HG02970 (cell line): ENCODE results near the gene CTCFL.
"Not testable (repeated sequence)": the region's sequence is repeated elsewhere in the genome, so short reads cannot be mapped to it uniquely, and the experiment has no call there.

Experiments
- ATAC-seq: cut with Tn5 transposase; IDR thresholded peaks from one replicate; pipeline ENCODE4 v1.9.1; 2021; ENCODE audit warnings: mild to moderate bottlenecking, moderate library complexity, moderate number of reproducible peaks; ENCODE audit not compliant: unreplicated experiment, low FRiP score

The CTCFL gene

DNA sequence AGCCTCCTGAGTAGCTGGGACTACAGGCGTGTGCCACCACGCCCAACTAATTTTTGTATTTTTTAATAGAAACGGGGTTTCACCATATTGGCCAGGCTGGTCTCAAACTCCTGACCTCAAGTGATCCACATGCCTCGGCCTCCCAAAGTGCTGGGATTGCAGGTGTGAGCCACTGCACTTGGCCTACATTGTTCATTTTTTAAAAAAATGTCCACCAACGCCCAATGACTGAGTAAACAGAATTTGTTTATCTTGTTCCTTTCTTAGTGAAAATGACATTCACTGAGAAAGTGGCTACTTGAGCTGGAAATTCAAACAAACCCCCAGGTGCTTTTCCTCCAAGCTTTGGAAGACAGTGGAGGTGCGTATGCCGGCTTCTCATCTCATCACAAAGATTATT, 13.2 kb downstream of the CTCFL start:
- ATAC-seq: not testable (repeated sequence)

DNA sequence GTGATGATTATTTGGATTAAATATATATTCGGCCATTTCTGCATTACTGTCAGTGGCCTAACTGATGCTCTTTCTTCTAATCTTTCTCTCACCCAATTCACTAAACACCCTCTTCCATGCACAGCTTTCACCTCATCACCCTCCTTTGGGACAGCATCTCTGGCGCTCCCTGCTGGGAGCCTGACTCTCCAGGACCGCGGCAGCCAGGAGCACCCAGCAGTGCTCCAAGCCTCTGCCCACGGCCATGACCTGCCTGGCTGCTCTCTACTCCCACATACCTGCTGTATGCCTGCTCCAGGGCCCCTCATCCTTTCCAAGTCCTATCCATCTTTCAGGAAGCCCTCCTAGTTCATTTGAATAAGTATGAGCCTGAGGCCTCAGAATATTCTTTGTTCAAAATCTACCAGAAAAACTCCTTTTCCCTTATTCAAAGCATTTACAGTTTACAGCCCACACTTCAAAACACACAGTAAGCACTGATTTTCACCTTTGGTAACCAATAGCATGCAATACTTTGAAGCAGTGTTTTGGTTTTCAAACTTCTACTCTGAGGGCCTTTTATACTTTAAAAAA, 15.2 kb downstream of the CTCFL start:
- ATAC-seq: no peak

DNA sequence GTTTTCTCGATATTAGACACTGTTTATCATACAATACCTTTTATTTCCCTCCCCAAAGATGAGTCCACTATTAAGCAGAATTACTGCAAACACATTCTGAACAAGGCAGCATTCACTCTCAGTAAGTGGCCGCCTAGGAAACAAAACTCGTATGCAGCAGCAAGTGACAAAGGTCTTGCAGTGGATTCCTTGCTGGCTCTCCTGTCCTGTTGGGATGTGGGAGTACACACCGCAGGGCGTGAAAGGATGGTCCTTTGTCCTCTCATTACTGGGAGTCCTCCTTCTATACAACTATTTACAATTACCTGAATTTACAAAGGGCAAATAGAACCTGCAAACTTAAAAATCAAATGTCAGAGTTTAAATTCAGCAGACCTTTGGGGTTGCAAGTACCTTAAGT, 16.1 kb downstream of the CTCFL start:
- ATAC-seq: no peak

DNA sequence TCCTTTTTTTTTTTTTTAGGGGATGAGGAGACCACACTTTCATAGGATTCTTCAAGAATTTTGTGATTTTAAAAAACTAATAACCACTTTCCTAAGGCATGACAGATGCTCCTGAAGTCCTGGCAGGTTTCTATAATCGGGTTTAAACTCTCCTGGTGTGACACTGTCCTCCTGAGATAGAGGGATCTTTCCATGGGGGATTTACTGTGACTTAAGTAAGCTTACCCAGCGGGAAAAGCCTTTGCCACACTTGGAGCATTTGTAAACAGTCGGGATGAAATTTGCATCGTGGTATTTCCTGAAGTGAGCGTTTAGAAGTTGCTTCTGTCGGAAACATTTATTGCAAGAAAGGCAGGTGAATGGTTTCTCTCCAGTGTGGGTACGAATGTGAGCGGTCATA, 16.6 kb downstream of the CTCFL start:
- ATAC-seq: no peak

DNA sequence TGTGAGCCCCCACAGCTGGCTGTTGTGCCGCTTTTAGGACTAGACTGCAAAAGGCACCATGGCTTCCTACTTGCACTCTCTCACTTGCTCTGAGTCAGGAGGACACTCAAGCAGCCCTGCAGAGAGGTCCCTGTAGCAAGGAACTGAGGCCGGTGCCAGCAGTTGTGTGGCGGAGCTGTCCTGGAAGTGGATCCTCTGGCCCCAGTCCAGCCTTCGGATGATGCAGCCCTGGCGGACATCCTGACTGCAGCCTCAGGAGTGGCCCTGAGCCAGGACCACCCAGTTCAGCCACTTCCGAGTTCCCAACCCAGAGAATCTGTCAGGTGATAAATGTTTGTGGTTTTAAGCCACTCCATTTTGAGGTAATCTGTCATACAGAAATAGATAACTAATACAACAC, 17.5 kb downstream of the CTCFL start:
- ATAC-seq: no peak

DNA sequence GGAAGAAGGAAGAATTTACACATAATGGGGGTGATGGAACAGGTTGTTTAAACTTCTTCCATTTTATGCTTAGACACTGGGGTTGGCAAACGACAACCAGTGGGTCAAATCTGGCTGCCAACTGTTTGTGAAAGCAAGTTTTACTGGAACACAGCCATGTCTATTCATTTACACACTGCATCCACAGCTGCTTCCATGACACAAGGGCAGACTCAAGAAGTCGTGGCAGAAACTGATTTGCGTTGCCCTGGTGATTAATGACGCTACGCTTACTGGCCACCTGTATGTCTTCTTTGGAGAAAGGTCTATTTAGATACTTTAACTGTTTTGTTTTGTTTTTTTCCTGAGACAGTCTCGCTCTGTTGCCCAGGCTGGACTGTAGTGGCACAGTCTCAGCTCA, 19.0 kb downstream of the CTCFL start:
- ATAC-seq: no peak

DNA sequence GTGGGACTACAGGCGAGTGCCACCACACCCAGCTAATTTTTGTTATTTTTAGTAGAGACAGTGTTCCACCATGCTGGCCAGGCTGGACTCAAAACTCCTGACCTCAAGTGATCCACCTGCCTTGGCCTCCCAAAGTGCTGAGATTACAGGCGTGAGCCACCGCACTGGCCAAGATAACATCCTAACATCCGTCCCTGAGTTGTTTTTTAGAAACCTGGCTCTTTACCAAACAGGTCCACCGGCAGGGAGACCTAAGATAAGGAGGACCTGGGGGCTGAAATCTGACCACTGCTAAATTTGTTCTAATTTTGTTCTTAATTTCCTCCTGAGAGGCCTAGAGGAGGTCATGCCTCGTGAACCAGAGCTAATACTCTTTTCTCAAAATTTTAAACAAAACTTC, 20.5 kb downstream of the CTCFL start:
- no peak for ATAC-seq

DNA sequence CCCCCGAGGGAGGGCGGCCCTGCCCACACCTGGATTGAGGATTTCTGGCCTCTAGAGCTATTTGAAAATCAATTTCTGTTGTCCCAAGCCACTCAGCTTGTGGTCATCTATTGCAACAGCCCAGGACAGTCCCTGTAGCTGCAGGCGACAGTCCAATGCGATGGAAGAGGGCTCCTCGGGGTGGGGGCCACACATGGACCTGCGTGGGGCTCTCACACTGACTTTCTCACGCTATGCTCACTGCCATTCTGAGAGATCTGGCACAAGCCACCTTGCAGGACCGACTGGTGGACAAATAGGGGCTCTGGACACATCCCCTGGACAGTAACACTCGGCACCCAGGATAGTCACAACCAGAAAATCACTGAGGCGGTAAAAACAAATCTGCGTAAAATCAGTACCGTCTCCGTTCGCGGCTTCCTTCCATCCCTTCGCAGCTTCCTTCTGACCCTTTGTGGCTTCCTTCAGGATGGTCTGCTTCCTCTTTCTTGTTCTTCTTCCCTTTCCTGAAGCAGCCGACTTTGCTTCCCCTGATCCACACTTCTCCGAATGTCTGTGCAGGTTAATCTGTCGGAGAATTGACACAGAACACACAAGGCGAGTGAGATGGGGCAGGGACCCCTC, 21.8 kb downstream of the CTCFL start:
- ATAC-seq: no peak

DNA sequence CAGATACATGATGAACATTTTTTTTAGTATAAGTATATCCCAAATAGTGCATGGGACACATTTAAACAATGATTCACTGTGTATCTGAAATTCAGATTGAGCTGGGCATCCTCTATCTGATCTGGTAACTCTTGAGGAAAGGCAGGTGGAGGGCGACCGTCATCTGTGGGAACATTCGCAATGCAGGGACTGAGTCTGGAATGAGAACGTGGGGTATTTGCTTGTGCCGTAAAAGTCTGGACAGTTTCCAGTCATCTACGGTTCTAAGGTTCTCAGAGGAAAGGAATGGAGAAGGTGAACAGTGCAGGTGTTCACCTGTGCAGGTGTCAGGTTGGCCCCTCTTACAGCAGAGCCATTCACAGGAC, 22.6 kb downstream of the CTCFL start:
- ATAC-seq: no peak

DNA sequence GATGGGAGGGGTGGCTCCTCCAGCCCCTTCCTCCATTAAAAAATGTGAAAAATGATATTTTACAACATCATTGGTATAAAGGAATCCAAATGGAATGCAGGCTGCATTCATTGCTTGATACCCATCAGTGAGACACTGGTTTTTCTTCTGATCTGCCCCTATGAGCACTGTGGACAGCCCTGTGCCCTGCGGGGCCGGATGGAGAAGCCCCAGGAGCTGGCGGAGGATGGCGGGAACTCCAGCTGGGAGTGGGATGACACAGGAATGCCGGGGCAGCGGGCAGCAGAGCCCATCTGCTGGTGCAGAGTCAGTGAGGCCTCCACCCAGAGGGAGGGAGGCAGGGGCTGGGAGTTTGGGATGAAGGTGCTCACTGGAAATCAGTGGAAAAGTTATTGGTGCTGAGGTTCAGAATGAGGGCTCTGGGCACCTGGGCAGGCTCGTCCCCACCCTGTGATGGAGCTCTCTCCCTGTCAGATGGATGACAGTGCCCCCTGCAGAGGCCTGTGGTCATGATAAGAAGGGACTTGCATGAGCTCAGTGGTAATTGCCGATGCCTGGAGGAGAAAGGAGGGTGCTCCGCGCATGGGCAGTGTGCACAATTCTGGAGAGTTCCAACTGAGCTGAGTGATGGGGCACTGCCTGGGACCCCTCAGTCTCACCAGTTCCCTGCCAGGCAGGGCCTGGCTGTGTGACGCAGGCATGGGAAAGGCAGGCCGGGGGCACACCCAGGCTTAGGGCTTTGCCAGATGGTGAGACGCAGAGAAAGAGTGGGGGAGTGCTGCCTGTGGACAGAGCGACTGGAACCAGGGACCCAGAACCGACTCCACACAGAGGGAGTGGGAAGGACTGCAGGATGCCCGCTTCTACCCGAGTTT, 23.2 kb downstream of the CTCFL start:
- no peak for ATAC-seq

DNA sequence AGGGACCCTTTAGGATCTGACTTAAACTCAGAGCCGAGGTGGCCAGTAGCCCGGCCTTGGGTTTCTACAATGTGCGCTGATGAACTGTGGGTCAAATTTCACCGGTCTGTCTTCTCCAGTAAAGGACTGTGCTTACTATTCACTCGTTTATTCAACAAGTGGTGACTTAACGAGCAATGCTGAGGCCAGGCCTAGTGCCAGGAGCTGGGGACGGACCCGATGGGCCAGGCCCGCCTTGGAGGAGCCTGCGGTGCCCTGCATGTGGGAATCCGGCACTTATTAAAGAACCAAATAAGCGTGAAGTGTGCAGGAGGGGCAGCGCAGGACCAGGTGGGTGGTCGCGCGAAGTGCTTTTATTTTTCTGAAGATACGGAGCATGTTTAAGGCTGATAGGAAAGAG, 24.0 kb downstream of the CTCFL start:
- no peak for ATAC-seq

DNA sequence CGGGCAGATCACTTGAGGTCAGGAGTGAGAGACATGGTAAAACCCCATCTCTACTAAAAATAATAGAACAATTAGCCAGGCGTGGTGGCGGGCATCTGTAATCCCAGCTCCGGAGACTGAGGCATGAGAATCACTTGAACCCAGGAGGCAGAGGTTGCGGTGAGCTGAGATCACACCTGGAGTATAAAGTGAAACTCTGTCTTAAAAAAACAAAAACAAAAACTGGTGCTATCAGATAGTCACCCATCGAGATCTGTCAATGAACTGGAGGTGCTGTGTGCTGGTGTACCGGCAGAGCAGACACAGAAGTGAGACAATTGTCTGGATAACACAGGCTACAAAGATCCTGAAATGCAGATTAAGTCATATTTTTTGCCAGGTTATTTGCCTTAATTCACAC, 24.7 kb downstream of the CTCFL start:
- no peak for ATAC-seq

DNA sequence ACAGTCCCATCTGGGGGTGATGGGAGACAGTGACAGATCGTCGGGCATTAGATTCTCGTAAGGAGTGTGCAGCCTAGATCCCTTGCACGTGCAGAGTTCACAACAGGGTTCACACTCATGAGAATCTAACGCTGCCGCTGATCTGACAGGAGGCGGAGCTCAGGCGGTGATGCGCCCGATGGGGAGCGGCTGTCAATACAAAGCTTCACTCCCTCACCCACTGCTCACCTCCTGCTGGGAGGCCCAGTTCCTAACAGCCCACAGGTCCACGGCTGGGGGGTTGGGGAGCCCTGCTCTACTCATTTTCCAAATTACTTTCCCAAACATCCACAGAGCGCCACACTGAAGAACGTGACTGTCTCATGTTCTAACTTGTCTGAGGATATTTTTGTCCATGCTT, 25.3 kb downstream of the CTCFL start:
- ATAC-seq: no peak

DNA sequence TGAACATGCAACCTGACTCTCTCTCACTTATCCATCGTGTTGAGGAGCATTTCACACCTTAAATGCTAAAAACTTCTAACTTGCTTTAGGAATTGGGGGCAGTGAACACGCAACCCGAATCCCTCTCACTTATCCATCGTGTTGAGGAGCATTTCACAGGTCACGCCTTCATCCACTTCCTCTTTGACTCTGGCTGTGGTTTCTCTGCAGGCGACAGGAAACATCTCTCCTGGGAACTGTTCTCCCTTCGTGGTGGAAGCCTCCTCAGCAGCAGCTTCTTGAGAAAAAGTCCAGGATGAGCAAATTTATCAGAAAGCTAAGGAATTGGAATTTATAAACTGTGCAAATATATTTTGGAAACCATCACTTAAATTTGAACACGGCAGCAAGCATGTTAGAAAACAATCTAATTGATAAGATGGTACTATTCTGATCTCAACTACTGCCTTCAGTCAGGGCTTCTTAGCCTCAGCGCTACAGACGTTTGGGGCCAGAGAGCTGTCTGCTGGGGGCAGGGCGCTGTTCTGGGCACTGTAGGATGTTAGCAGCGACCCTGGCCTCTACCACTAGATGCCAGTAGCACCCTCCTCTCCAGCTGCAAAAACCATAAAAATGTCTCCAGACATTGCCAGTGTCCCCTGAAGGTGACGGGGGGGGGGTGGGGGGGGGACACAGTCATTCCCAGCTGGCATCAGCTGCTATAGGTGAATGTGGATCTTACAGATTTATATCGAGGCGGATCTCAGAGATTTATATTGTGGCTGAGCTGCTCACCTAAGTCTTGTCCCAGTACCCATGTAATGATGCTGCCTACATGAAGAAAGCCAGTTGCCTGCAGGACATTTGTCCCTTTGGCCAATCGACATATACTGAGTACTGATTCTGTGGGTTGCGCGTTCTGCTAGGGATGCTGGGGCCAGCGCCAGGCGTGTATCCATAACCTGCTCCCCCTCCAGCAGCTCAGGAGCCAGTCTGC, 26.2 kb downstream of the CTCFL start:
- no peak for ATAC-seq

DNA sequence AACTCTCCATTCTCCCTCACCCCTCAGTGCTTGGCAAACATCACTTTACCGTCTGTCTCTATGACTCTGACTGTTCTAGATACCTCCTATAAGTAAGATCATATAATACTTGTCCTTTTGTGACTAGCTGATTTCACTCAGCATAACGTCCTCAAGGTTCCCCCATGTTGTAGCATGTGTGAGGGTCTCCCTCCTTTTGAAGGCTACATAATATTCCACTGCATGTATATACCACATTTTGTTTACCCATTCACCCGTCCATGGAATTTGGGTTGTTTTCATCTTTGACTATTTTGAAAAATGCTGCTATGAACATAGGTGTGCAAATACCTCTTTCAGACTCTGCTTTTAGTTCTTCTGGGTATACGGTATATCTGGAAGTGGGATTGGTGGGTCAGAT, 28.3 kb downstream of the CTCFL start:
- no peak for ATAC-seq

DNA sequence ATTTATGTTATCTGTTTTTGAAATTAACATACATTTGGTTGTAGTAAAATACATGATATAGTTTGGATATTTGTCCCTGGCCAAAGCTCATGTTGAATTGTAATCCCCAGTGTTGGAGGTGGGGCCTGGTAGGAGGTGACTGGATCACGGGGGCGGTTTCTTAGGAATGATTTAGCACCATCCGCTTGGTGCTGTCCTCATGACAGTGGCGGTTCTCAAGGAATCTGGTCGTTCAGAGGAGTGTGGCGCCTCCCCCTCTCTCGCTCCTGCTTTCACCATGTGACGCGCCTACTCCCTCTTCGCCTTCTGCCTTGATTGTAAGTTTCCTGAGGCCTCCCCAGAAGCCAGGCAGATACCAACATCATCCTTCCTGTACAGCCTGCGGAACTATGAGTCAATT, 29.0 kb downstream of the CTCFL start:
- ATAC-seq: no peak

DNA sequence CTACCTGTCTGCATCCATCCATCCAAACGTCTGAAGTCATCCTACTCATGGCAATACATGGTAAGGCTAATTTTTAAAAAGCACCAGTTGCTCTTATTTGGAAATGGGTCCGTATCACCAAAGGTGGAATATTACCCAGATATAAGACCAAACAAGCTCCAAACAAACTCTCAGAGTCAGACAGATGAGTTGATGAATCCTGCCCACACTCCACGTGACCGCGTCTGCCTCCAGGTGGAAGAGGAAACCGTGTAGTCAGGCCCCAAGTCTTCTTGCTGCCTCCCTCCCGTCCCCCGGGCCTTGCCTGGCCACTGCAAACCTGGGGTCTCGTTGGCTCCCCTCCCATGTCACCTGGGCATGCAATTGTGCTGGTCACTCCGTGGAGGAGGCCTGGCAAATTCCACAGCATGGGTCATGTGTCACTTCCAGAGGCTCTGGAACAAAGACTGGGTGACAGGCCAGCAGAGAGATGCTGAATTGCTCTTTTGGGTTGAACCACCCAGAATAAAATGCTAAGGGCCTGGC, 31.8 kb downstream of the CTCFL start:
- ATAC-seq: no peak

DNA sequence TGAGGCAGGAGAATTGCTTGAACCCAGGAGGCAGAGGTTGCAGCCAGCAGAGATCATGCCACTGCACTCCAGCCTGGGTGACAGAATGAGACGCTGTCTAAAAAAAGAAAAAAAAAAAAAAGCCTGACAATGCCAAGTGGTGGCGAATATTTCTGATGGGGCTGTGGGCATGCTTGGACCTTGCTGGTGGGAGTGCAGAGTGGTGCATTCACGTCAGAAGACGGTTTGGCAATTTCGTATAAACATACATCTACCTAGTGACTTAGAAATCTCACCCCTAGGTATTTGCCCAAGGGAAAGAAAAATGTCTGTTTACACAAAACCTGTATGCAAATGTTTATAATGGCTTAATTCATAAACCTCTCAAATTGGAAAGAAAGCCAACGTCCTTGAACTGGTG, 33.6 kb downstream of the CTCFL start:
- no peak for ATAC-seq

DNA sequence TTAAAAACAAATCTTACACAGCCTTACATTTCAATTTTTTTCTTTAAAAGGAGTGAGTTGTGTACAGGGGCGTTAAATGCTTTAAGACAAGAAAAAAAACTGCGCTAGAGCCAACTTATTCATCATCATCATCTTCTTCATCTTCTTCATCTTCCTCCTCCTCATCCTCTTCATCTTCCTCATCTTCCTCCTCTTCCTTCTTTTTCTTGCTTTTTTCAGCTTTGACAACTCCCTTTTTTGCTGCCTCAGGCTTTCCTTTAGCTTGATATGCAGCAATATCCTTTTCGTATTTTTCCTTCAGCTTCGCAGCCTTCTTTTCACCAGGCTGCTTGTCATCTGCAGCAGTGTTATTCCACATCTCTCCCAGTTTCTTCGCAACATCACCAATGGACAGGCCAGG, 36.7 kb downstream of the CTCFL start:
- not testable (repeated sequence) for ATAC-seq

DNA sequence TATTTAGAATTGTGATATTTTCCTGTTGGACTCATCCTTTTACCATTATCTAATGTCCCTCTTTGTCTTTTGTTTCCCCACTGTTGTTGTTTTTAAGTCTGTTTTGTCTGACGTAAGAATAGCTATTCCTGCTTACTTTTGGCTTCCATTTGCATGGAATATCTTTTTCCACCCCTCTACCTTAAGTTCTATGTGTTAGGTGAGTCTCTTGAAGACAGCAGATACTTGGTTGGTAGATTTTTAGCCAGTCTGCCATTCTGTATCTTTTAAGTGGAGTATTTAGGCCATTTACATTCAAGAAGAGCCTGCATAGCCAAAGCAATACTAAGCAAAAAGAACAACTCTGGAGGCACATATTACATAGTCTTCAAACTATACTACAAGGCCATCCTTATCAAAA, 39.2 kb downstream of the CTCFL start:
- no peak for ATAC-seq

DNA sequence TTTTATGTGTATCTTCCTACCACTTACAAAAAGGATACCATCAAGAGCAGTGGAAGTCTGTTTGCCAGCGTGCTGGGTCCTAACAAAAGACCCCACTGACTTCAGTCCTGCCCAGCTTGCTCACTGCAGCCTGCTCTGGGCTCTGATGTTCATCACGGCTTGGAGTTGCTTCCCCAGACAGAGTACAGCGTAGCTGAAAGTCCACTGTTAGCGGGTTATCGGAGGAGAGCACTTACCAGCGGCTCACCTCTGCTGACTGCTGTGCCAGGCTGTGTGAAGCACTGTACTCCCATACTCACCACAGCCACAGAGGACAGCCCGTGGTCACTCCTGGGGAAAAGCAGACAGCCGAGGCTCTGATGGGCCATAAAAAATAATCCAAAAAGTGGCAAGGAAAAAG, 40.2 kb downstream of the CTCFL start:
- ATAC-seq: no peak
